Prostate gland (tissue), 2 donors: ENCODE measurements around the gene CNDP1.

ENCODE experiments used
- POLR2AphosphoS5 ChIP-seq: sonication (generic); formaldehyde crosslinking; IDR thresholded peaks from one replicate; pipeline ENCODE4 v1.6.1; 2017; ENCODE audit warnings: antibody characterized with exemption
- TF ChIP-seq, protein P1 (sequence below), 4 experiments: fragments of 200-600 bp in 2 of 4; fragments of 450-650 bp in 2 of 4; sonication (generic) in 2 of 4; IDR thresholded peaks; 1 replicate in 3 of 4; 2 replicates in 1 of 4; pipeline ENCODE4 v1.5.1; 2016 to 2019; ENCODE audit warnings: antibody characterized with exemption in 4 of 4, mild to moderate bottlenecking in 2 of 4, moderate library complexity in 2 of 4

DNA sequence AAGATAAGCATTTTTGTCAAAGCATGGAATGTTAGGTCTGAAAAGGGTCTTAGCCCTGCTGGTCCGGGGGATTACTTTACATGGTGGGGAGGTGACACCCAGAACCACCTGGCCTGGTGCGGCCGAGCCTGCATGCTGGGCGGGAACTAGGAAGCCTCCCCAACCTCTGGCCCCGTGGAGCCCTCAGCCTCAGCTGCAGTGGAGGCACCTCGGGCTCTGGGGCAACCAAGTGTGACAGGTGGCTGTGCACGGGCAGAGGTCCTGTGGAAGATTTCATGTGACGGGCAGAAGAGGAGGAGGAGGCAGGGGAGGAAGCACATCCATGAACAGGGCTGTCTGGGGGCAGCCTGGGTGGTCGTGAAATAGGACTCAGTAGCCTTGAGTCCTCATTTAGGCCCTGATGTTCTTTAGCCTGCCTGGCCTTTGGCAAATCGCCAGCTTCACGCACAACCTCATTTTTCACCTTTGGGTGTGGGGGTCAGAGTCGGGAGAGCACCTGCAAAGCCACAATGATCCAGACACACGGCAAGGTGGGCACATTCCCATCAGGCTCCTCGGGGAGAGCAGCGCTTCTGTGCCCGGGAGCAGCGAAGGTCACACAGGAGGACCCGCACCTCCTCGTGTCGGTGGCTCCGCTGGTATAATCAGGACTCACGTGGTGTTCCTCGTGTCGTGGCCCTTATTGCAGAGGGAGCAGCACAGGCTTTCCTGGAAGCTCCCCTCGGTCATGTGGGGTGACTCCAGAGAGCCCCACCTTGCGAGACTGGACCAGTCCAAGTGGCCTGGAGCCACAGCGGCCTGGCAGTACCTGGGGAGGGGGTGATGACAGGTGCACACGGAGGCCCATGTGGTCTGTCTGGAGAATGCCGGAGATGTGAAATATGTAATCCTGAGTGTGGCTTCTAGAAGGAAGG is 24.2 kb upstream of the CNDP1 start:
- TF ChIP-seq POLR2AphosphoS5 = no peak
- TF ChIP-seq, protein P1, sequence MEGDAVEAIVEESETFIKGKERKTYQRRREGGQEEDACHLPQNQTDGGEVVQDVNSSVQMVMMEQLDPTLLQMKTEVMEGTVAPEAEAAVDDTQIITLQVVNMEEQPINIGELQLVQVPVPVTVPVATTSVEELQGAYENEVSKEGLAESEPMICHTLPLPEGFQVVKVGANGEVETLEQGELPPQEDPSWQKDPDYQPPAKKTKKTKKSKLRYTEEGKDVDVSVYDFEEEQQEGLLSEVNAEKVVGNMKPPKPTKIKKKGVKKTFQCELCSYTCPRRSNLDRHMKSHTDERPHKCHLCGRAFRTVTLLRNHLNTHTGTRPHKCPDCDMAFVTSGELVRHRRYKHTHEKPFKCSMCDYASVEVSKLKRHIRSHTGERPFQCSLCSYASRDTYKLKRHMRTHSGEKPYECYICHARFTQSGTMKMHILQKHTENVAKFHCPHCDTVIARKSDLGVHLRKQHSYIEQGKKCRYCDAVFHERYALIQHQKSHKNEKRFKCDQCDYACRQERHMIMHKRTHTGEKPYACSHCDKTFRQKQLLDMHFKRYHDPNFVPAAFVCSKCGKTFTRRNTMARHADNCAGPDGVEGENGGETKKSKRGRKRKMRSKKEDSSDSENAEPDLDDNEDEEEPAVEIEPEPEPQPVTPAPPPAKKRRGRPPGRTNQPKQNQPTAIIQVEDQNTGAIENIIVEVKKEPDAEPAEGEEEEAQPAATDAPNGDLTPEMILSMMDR (IDR thresholded peaks at IDR 0.05) = no peak
